ENCODE data around the gene FAM20B.

Gene FAM20B

GRCh38 chr1:179105393-179105792, 79.7 kb downstream of the FAM20B start:
- no peaks in the 10 kb centered on the region for H4K20me1 ChIP-seq (ENCODE audit: insufficient read depth)
- no peak overlapping the region for H2AFZ ChIP-seq (ENCODE audit: low read depth)
- H3K4me2 ChIP-seq, result no peak overlapping the region
- H3K4me3 ChIP-seq (IDR thresholded peaks at IDR 0.05; ENCODE audit: insufficient read depth, low read depth, low read length), result no peak overlapping the region
- TF ChIP-seq CTCF (conservative IDR thresholded peaks at IDR 0.05; ENCODE audit: low read depth, low read length), result peak; percentile 52; the same call in 1 of the 2 replicates
- H3K27me3 ChIP-seq (ENCODE audit: insufficient read depth, low read depth), result no peaks in the 10 kb centered on the region
- no peaks in the 10 kb centered on the region for H3K36me3 ChIP-seq (ENCODE audit: insufficient read depth)
- H3K27ac ChIP-seq, result no peak overlapping the region
- no peaks in the 10 kb centered on the region for H3K4me1 ChIP-seq (ENCODE audit: low read depth, poor library complexity, severe bottlenecking)
- H3K79me2 ChIP-seq (ENCODE audit: insufficient read depth, low read depth), result no peaks in the 10 kb centered on the region
- no peak overlapping the region for H3K9ac ChIP-seq

- H4K20me1 ChIP-seq (ENCODE audit: insufficient read depth), result no peaks in the 10 kb centered on the region
- no peak for TF ChIP-seq CTCF (conservative IDR thresholded peaks at IDR 0.05; ENCODE audit: low read depth, low read length)
- no peak overlapping the region for H3K9ac ChIP-seq
- no peak overlapping the region for H3K4me3 ChIP-seq (IDR thresholded peaks at IDR 0.05; ENCODE audit: insufficient read depth, low read depth, low read length)
- no peaks in the 10 kb centered on the region for H3K79me2 ChIP-seq (ENCODE audit: insufficient read depth, low read depth)
- no peak overlapping the region for H3K27ac ChIP-seq
- no peak overlapping the region for H3K4me2 ChIP-seq
- H2AFZ ChIP-seq (ENCODE audit: low read depth), result no peak overlapping the region
- H3K36me3 ChIP-seq (ENCODE audit: insufficient read depth), result no peaks in the 10 kb centered on the region; the same call in 1 of the 2 replicates
- H3K4me1 ChIP-seq (ENCODE audit: low read depth, poor library complexity, severe bottlenecking), result no peaks in the 10 kb centered on the region
- H3K27me3 ChIP-seq (ENCODE audit: insufficient read depth, low read depth), result no peaks in the 10 kb centered on the region
Measured at GRCh38 chr1:179107706-179108629, 82.3 kb downstream of the FAM20B start.

- no peak for TF ChIP-seq CTCF (conservative IDR thresholded peaks at IDR 0.05; ENCODE audit: low read depth, low read length)
- Histone ChIP-seq H3K4me2 (no peak overlapping the region), H3K36me3 (ENCODE audit: insufficient read depth) (no peaks in the 10 kb centered on the region; the same call in 1 of the 2 replicates), H3K9ac (no peak overlapping the region), H3K79me2 (ENCODE audit: insufficient read depth, low read depth) (no peaks in the 10 kb centered on the region), H3K27me3 (ENCODE audit: insufficient read depth, low read depth) (no peaks in the 10 kb centered on the region), H2AFZ (ENCODE audit: low read depth) (no peak overlapping the region), H3K27ac (no peak overlapping the region), H3K4me1 (ENCODE audit: low read depth, poor library complexity, severe bottlenecking) (no peaks in the 10 kb centered on the region), H4K20me1 (ENCODE audit: insufficient read depth) (no peaks in the 10 kb centered on the region), H3K4me3 (IDR thresholded peaks at IDR 0.05; ENCODE audit: insufficient read depth, low read depth, low read length) (no peak overlapping the region)
Measured at GRCh38 chr1:179108644-179109043, 83.0 kb downstream of the FAM20B start.

- Histone ChIP-seq H3K4me3 (IDR thresholded peaks at IDR 0.05; ENCODE audit: insufficient read depth, low read depth, low read length) (no peak overlapping the region), H3K27me3 (ENCODE audit: insufficient read depth, low read depth) (no peaks in the 10 kb centered on the region), H2AFZ (ENCODE audit: low read depth) (no peak overlapping the region), H3K79me2 (ENCODE audit: insufficient read depth, low read depth) (no peaks in the 10 kb centered on the region), H3K36me3 (ENCODE audit: insufficient read depth) (no peaks in the 10 kb centered on the region; the same call in none of the 2 replicates), H3K9ac (no peak overlapping the region), H3K4me2 (no peak overlapping the region), H4K20me1 (ENCODE audit: insufficient read depth) (no peaks in the 10 kb centered on the region), H3K4me1 (ENCODE audit: low read depth, poor library complexity, severe bottlenecking) (no peaks in the 10 kb centered on the region), H3K27ac (no peak overlapping the region)
- no peak for TF ChIP-seq CTCF (conservative IDR thresholded peaks at IDR 0.05; ENCODE audit: low read depth, low read length)
Measured at GRCh38 chr1:179115181-179115580, 89.5 kb downstream of the FAM20B start.
